ENCODE results near the gene ARL3. TPM values are rescaled to one million over a fixed set of nuclear protein-coding genes. Genes with fewer than 3 reads are reported as not detected.

Gene ARL3
- total RNA-seq, 1 donor from 2014 or later: 7.3 TPM

- Histone ChIP-seq H3K4me3 (no peak overlapping the region), H3K4me1 (peaks cover 95% of the 10 kb centered on the region), H3K27ac (peak overlapping the region; percentile 99), H3K9me3 (no peaks in the 10 kb centered on the region), H3K27me3 (ENCODE audit: low read depth) (no peaks in the 10 kb centered on the region), H3K36me3 (peaks cover 58% of the 10 kb centered on the region)
- TF ChIP-seq CTCF (IDR thresholded peaks at IDR 0.05): no peak
- ATAC-seq (no peak), DNase-seq (no peak)
- intact Hi-C loops (cut with DNase I): no loop called here
Observed at GRCh38 chr10:102650655-102651454, 63.3 kb downstream of the ARL3 start.

- Histone ChIP-seq H3K36me3 (peaks cover 50% of the 10 kb centered on the region), H3K27me3 (ENCODE audit: low read depth) (no peaks in the 10 kb centered on the region), H3K4me3 (peak overlapping the region; percentile 91), H3K27ac (peak overlapping the region; percentile 99), H3K4me1 (peaks cover 87% of the 10 kb centered on the region), H3K9me3 (no peaks in the 10 kb centered on the region)
- intact Hi-C loops (cut with DNase I): no loop called here
- TF ChIP-seq CTCF (IDR thresholded peaks at IDR 0.05): no peak
- DNase-seq (no peak), ATAC-seq (no peak)
Observed at GRCh38 chr10:102649797-102650654, 64.2 kb downstream of the ARL3 start.

GRCh38 chr10:102648889-102649796, 65.1 kb downstream of the ARL3 start:
- peak; percentile 73 for DNase-seq
- Histone ChIP-seq H3K9me3 (no peaks in the 10 kb centered on the region), H3K4me3 (peak overlapping the region; percentile 91), H3K4me1 (peaks cover 79% of the 10 kb centered on the region), H3K27ac (peak overlapping the region; percentile 99), H3K27me3 (ENCODE audit: low read depth) (no peaks in the 10 kb centered on the region), H3K36me3 (peaks cover 41% of the 10 kb centered on the region)
- ATAC-seq: no peak
- no peak for TF ChIP-seq CTCF (IDR thresholded peaks at IDR 0.05)
- intact Hi-C loops (cut with DNase I): no loop called here

GRCh38 chr10:102648269-102648888, 65.8 kb downstream of the ARL3 start:
- Histone ChIP-seq H3K27me3 (ENCODE audit: low read depth) (no peaks in the 10 kb centered on the region), H3K4me3 (peak overlapping the region; percentile 91), H3K27ac (peak overlapping the region; percentile 99), H3K4me1 (peaks cover 72% of the 10 kb centered on the region), H3K36me3 (peaks cover 33% of the 10 kb centered on the region), H3K9me3 (no peaks in the 10 kb centered on the region)
- intact Hi-C loops (cut with DNase I): no loop called here
- no peak for ATAC-seq
- TF ChIP-seq CTCF (IDR thresholded peaks at IDR 0.05): no peak
- no peak for DNase-seq
